WTC11 (cell line): ENCODE data around the gene ARHGAP42. TPM values are rescaled to one million over a fixed set of nuclear protein-coding genes. Genes with fewer than 3 reads are reported as not detected.

Source experiments
- ATAC-seq: fragments of 200-7000 bp; cut with Tn5 transposase; 2 replicates; pipeline ENCODE4 v1.10.0; 2021; ENCODE audit warnings: mild to moderate bottlenecking, moderate library complexity
- CTCF ChIA-PET: fragments of 300-600 bp; sonication (Branson Sonifier 250); formaldehyde crosslinking; loops from one replicate; lab custom pipeline; 2021; ENCODE audit warnings: antibody characterized with exemption; lab: Charles Lee
- POLR2A ChIA-PET: fragments of 350-600 bp; sonication (Branson Sonifier 250); formaldehyde crosslinking; loops from one replicate; lab custom pipeline; 2021; ENCODE audit warnings: antibody characterized with exemption; lab: Charles Lee
- DNase-seq: peaks from one replicate; pipeline ENCODE4 v3.0.0; 2021; ENCODE audit warnings: low spot score
- H3K27ac Mint-ChIP-seq: 2 replicates; pipeline ENCODE4 v1.8.0; 2021; ENCODE audit warnings: mixed read lengths
- H3K27me3 Mint-ChIP-seq: 2 replicates; pipeline ENCODE4 v1.8.0; 2021; ENCODE audit warnings: low read depth, mild to moderate bottlenecking, moderate library complexity, mixed read lengths
- H3K36me3 Mint-ChIP-seq: 2 replicates; pipeline ENCODE4 v1.8.0; 2021; ENCODE audit warnings: mixed read lengths
- H3K4me1 Mint-ChIP-seq: 2 replicates; pipeline ENCODE4 v1.8.0; 2022; ENCODE audit warnings: mixed read lengths
- H3K4me3 Mint-ChIP-seq: 2 replicates; pipeline ENCODE4 v1.8.0; 2021; ENCODE audit warnings: mild to moderate bottlenecking, moderate library complexity, mixed read lengths
- H3K9me3 Mint-ChIP-seq: 2 replicates; pipeline ENCODE4 v1.8.0; 2021; ENCODE audit warnings: mixed read lengths
- AR ChIP-seq: fragments of 250-450 bp; sonication (Bioruptor Pico); IDR thresholded peaks from 2 replicates; pipeline ENCODE4 v1.9.0; 2021; ENCODE audit warnings: mild to moderate bottlenecking
- ATF2 ChIP-seq: sonication (generic); formaldehyde crosslinking; IDR thresholded peaks from 2 replicates; pipeline ENCODE4 v1.8.1; 2022; ENCODE audit warnings: low read depth, missing genetic modification reagents, borderline replicate concordance
- CBFB ChIP-seq: sonication (generic); formaldehyde crosslinking; IDR thresholded peaks from 2 replicates; pipeline ENCODE4 v1.8.1; 2022; ENCODE audit warnings: mild to moderate bottlenecking, low read depth, missing genetic modification reagents
- CREM ChIP-seq: sonication (generic); formaldehyde crosslinking; IDR thresholded peaks from 2 replicates; pipeline ENCODE4 v1.8.1; 2022; ENCODE audit warnings: mild to moderate bottlenecking, missing genetic modification reagents, moderate library complexity
- MLX ChIP-seq: sonication (generic); formaldehyde crosslinking; IDR thresholded peaks from 2 replicates; pipeline ENCODE4 v1.8.1; 2023; ENCODE audit warnings: mild to moderate bottlenecking, missing genetic modification reagents, moderate library complexity
- NFE2L1 ChIP-seq: sonication (generic); formaldehyde crosslinking; IDR thresholded peaks from 2 replicates; pipeline ENCODE4 v1.8.1; 2023; ENCODE audit warnings: missing genetic modification reagents
- PREB ChIP-seq: sonication (generic); formaldehyde crosslinking; IDR thresholded peaks from 2 replicates; pipeline ENCODE4 v1.8.1; 2022; ENCODE audit warnings: mild to moderate bottlenecking, missing genetic modification reagents, moderate library complexity, borderline replicate concordance
- SP1 ChIP-seq: sonication (generic); formaldehyde crosslinking; conservative IDR thresholded peaks from 2 replicates; pipeline ENCODE4 v1.8.1; 2022; ENCODE audit warnings: missing genetic modification reagents
- STAT6 ChIP-seq: sonication (generic); formaldehyde crosslinking; conservative IDR thresholded peaks from 2 replicates; pipeline ENCODE4 v1.8.1; 2023; ENCODE audit warnings: mild to moderate bottlenecking, low read depth, missing genetic modification reagents, moderate library complexity
- TCF7 ChIP-seq: sonication (generic); formaldehyde crosslinking; IDR thresholded peaks from 2 replicates; pipeline ENCODE4 v1.8.0; 2022; ENCODE audit warnings: mild to moderate bottlenecking, low read depth, missing genetic modification reagents, moderate library complexity
- TP53 ChIP-seq: sonication (generic); formaldehyde crosslinking; IDR thresholded peaks from 2 replicates; pipeline ENCODE4 v1.8.1; 2023; ENCODE audit warnings: mild to moderate bottlenecking, missing genetic modification reagents
- USF2 ChIP-seq: sonication (generic); formaldehyde crosslinking; IDR thresholded peaks from 2 replicates; pipeline ENCODE4 v1.8.1; 2023; ENCODE audit warnings: mild to moderate bottlenecking, missing genetic modification reagents, moderate library complexity
- ZNF121 ChIP-seq: sonication (generic); formaldehyde crosslinking; IDR thresholded peaks from 2 replicates; pipeline ENCODE4 v1.8.0; 2023; ENCODE audit warnings: missing genetic modification reagents
- ZNF281 ChIP-seq: sonication (generic); formaldehyde crosslinking; IDR thresholded peaks from 2 replicates; pipeline ENCODE4 v1.8.0; 2023; ENCODE audit warnings: mild to moderate bottlenecking, missing genetic modification reagents
- ZNF416 ChIP-seq: fragments of 250-450 bp; sonication (Bioruptor Pico); IDR thresholded peaks from 2 replicates; pipeline ENCODE4 v1.9.0; 2021; ENCODE audit warnings: mild to moderate bottlenecking, inconsistent platforms
- ZNF512 ChIP-seq: sonication (generic); formaldehyde crosslinking; IDR thresholded peaks from 2 replicates; pipeline ENCODE4 v1.8.1; 2022; ENCODE audit warnings: missing genetic modification reagents, borderline replicate concordance
- ZNF532 ChIP-seq: fragments of 250-450 bp; sonication (Bioruptor Pico); IDR thresholded peaks from 2 replicates; pipeline ENCODE4 v1.9.0; 2021; ENCODE audit warnings: mild to moderate bottlenecking, borderline replicate concordance
- total RNA-seq: library from RNA; stranded (reverse); gene quantifications from 3 replicates; pipeline ENCODE4 v1.2.3, GENCODE V29; 2021

ARHGAP42 gene
- total RNA-seq, 1 experiment from 2014 or later, result 32.5 TPM

- no peak for DNase-seq
- Mint-ChIP-seq H3K36me3 (no peaks in the 10 kb centered on the region), H3K4me1 (peaks cover 16% of the 10 kb centered on the region), H3K27ac (no peak overlapping the region), H3K4me3 (no peak overlapping the region), H3K27me3 (no peaks in the 10 kb centered on the region), H3K9me3 (no peaks in the 10 kb centered on the region)
- TF ChIP-seq CREM (no peak), SP1 (no peak), PREB (CRISPR knock-in tag) (no peak), USF2 (CRISPR knock-in tag) (no peak), CBFB (no peak), ZNF416 (no peak), TCF7 (CRISPR knock-in tag) (no peak), ZNF532 (no peak), NFE2L1 (CRISPR knock-in tag) (no peak), STAT6 (CRISPR knock-in tag) (no peak), ATF2 (CRISPR knock-in tag) (no peak), TP53 (CRISPR knock-in tag) (no peak), AR (CRISPR knock-in tag) (no peak), ZNF121 (CRISPR knock-in tag) (no peak), MLX (CRISPR knock-in tag) (no peak), ZNF281 (no peak), ZNF512 (CRISPR knock-in tag) (no peak)
- CTCF ChIA-PET, result interaction anchor here (1.5 kb wide), 1 partner anchor 240 kb away, joined by 4 read pairs; no protein-coding TSS in a partner anchor
- POLR2A ChIA-PET, result no interaction called here
- no peak for ATAC-seq
Observed at GRCh38 chr11:100927579-100927978, 240.5 kb downstream of the ARHGAP42 start.
